OCI-LY3 (cell line): ENCODE results near the gene CDHR3.

Source experiments
- H2AFZ ChIP-seq: fragments of 200-600, 300-600 bp; shearing (Covaris generic); 2 replicates; pipeline ENCODE4 v1.6.0; 2014; ENCODE audit warnings: antibody characterized with exemption, low read depth, low read length
- H3K27ac ChIP-seq: fragments of 200-600, 300-600 bp; sonication (generic); 2 replicates; pipeline ENCODE4 v1.5.1; 2014; ENCODE audit warnings: mild to moderate bottlenecking, low read length, moderate library complexity, mixed read lengths
- H3K27me3 ChIP-seq: fragments of 200-600, 300-600 bp; sonication (generic); 2 replicates; pipeline ENCODE4 v1.6.1; 2014; ENCODE audit warnings: low read depth, low read length, mixed read lengths
- H3K36me3 ChIP-seq: fragments of 200-600, 300-600 bp; sonication (generic); replicated peaks from 2 replicates; pipeline ENCODE3; 2014; ENCODE audit warnings: low read depth, low read length, mixed read lengths
- H3K4me1 ChIP-seq: fragments of 300-600, 200-600 bp; sonication (generic); 2 replicates; pipeline ENCODE4 v1.6.1; 2014; ENCODE audit warnings: low read length, mixed read lengths
- H3K4me2 ChIP-seq: fragments of 200-600, 300-600 bp; sonication (generic); 2 replicates; pipeline ENCODE4 v1.6.1; 2014; ENCODE audit warnings: low read length, mixed read lengths
- H3K4me3 ChIP-seq: fragments of 300-600, 200-600 bp; sonication (generic); 2 replicates; pipeline ENCODE4 v1.5.1; 2014; ENCODE audit warnings: antibody characterized with exemption, mild to moderate bottlenecking, low read length, moderate library complexity
- H3K79me2 ChIP-seq: fragments of 300-600, 200-600 bp; shearing (Covaris generic); 2 replicates; pipeline ENCODE4 v1.6.1; 2014; ENCODE audit warnings: mild to moderate bottlenecking, low read length, mixed read lengths
- H3K9ac ChIP-seq: fragments of 300-600, 200-600 bp; shearing (Covaris generic); 2 replicates; pipeline ENCODE4 v1.6.0; 2014; ENCODE audit warnings: mild to moderate bottlenecking, low read length, moderate library complexity
- H3K9me3 ChIP-seq: fragments of 200-600, 300-600 bp; shearing (Covaris generic); 2 replicates; pipeline ENCODE4 v1.6.1; 2014; ENCODE audit warnings: low read length, mixed read lengths; ENCODE audit not compliant: insufficient read depth
- H4K20me1 ChIP-seq: fragments of 200-600, 300-600 bp; sonication (generic); 2 replicates; pipeline ENCODE4 v1.6.1; 2016; ENCODE audit warnings: low read length, mixed read lengths; ENCODE audit not compliant: insufficient read depth
- CTCF ChIP-seq: fragments of 200-600, 300-600 bp; sonication (generic); IDR thresholded peaks from 2 replicates; pipeline ENCODE4 v1.5.1; 2014; ENCODE audit warnings: antibody characterized with exemption, low read length, low read depth
- EZH2phosphoT487 ChIP-seq: fragments of 200-600 bp; shearing (Covaris generic); IDR thresholded peaks from 2 replicates; pipeline ENCODE4 v1.6.1; 2018; ENCODE audit warnings: antibody characterized with exemption, mixed run types, low read depth

The CDHR3 gene

GRCh38 chr7:106029941-106030340 lies 66.9 kb downstream of the CDHR3 start:
- Histone ChIP-seq H3K36me3 (no peaks in the 10 kb centered on the region), H3K4me3 (no peak overlapping the region), H3K79me2 (no peaks in the 10 kb centered on the region), H4K20me1 (no peaks in the 10 kb centered on the region), H2AFZ (no peak overlapping the region), H3K27ac (no peak overlapping the region), H3K27me3 (peaks cover 15% of the 10 kb centered on the region), H3K4me2 (no peak overlapping the region), H3K4me1 (no peaks in the 10 kb centered on the region), H3K9me3 (no peaks in the 10 kb centered on the region), H3K9ac (no peak overlapping the region)
- TF ChIP-seq EZH2phosphoT487 (no peak), CTCF (peak; percentile 27; the same call in 1 of the 2 replicates)

GRCh38 chr7:106031300-106032035 lies 68.4 kb downstream of the CDHR3 start:
- no peak overlapping the region for H2AFZ ChIP-seq
- TF ChIP-seq EZH2phosphoT487, result no peak
- TF ChIP-seq CTCF, result no peak
- no peaks in the 10 kb centered on the region for H3K9me3 ChIP-seq
- peaks cover 15% of the 10 kb centered on the region for H3K27me3 ChIP-seq
- no peak overlapping the region for H3K4me2 ChIP-seq
- peaks cover 10% of the 10 kb centered on the region for H3K4me1 ChIP-seq
- no peaks in the 10 kb centered on the region for H4K20me1 ChIP-seq
- H3K9ac ChIP-seq, result no peak overlapping the region
- no peak overlapping the region for H3K4me3 ChIP-seq
- no peaks in the 10 kb centered on the region for H3K79me2 ChIP-seq
- H3K36me3 ChIP-seq, result no peaks in the 10 kb centered on the region
- no peak overlapping the region for H3K27ac ChIP-seq

- Histone ChIP-seq H3K79me2 (no peaks in the 10 kb centered on the region), H2AFZ (no peak overlapping the region), H3K4me2 (no peak overlapping the region), H3K36me3 (no peaks in the 10 kb centered on the region), H3K9me3 (no peaks in the 10 kb centered on the region), H3K4me3 (no peak overlapping the region), H3K27ac (no peak overlapping the region), H3K9ac (no peak overlapping the region), H3K27me3 (peaks cover 15% of the 10 kb centered on the region), H4K20me1 (no peaks in the 10 kb centered on the region), H3K4me1 (peaks cover 12% of the 10 kb centered on the region)
- no peak for TF ChIP-seq EZH2phosphoT487
- TF ChIP-seq CTCF, result no peak
Measured at GRCh38 chr7:106032295-106032694, 69.2 kb downstream of the CDHR3 start.

- Histone ChIP-seq H3K4me3 (no peak overlapping the region), H3K4me2 (no peak overlapping the region), H2AFZ (no peak overlapping the region), H3K27ac (no peak overlapping the region), H4K20me1 (no peaks in the 10 kb centered on the region), H3K27me3 (peaks cover 15% of the 10 kb centered on the region), H3K4me1 (peaks cover 12% of the 10 kb centered on the region), H3K36me3 (no peaks in the 10 kb centered on the region), H3K79me2 (no peaks in the 10 kb centered on the region), H3K9me3 (no peaks in the 10 kb centered on the region), H3K9ac (no peak overlapping the region)
- no peak for TF ChIP-seq EZH2phosphoT487
- no peak for TF ChIP-seq CTCF
Measured at GRCh38 chr7:106033735-106034134, 70.7 kb downstream of the CDHR3 start.
